ENCODE measurements around the gene LARGE2. TPM values are rescaled to one million over a fixed set of nuclear protein-coding genes. Genes with fewer than 3 reads are reported as not detected.

Gene LARGE2
- polyA plus RNA-seq, 1 donor from 2014 or later, result not detected

GRCh38 chr11:45934580-45935318 lies 12.3 kb downstream of the LARGE2 start:
- TF ChIP-seq TAF1 (IDR thresholded peaks at IDR 0.05; ENCODE audit: low read depth) (no peak), POLR2AphosphoS5 (IDR thresholded peaks at IDR 0.05) (no peak), RAD21 (conservative IDR thresholded peaks at IDR 0.05) (no peak), EZH2 (IDR thresholded peaks at IDR 0.05; ENCODE audit: borderline replicate concordance, insufficient read depth, low read length, poor library complexity, severe bottlenecking) (no peak), EP300 (conservative IDR thresholded peaks at IDR 0.05; ENCODE audit: poor library complexity, severe bottlenecking) (no peak)
- Histone ChIP-seq H3K9me3 (ENCODE audit: low read length) (no peaks in the 10 kb centered on the region), H3K9ac (ENCODE audit: low read length) (no peak overlapping the region), H3K79me2 (replicated peaks; ENCODE audit: insufficient read depth, low read length) (no peaks in the 10 kb centered on the region), H3K27ac (ENCODE audit: low read length) (no peak overlapping the region), H4K20me1 (ENCODE audit: insufficient read depth) (no peaks in the 10 kb centered on the region), H3F3A (ENCODE audit: insufficient read depth, low read length, poor library complexity, severe bottlenecking) (no peaks in the 10 kb centered on the region), H3K4me2 (ENCODE audit: low read length) (no peak overlapping the region), H3K9me2 (ENCODE audit: insufficient read depth, low read length) (no peaks in the 10 kb centered on the region), H3K4me3 (ENCODE audit: low read length) (no peak overlapping the region), H2AFZ (ENCODE audit: low read depth, low read length) (no peak overlapping the region), H3K36me3 (ENCODE audit: insufficient read depth, low read length) (peaks cover 11% of the 10 kb centered on the region), H3K27me3 (ENCODE audit: insufficient read depth, low read depth, low read length) (no peaks in the 10 kb centered on the region)

DNA sequence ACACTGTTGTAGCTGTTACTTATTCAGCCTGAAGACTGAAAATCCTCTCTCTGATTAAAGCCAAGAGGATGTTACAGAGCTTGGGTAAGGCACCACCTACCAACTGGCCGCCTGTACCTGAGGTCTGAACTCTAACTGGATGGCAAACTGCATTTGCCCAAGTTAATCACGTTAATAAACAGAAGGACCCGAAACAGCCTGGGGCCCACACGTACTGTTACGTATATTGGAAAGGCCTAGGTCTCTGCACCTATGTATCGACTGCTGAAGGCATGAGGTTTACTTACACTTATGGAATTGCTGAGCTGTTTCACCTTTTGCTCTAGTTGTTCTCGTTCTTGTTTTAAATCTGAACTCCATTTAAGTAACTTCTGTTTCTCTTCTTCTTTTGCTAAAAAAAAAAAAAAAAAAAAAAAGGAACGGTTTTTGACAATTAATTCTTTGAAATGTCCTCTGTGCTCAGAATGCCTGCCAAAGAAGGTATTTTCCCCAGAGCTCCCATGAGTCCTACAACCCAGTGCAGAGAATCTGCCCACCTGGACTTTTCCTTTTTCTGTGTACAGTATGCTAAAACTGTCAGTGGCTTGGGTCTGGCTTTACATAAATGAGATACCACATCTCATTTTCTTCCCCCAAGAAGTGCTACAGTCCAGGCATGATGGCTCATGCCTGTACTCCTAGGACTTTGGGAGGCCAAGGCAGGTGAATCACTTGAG lies 13.1 kb downstream of the LARGE2 start:
- no peak overlapping the region for H3K4me3 ChIP-seq (ENCODE audit: low read length)
- H4K20me1 ChIP-seq (ENCODE audit: insufficient read depth), result no peaks in the 10 kb centered on the region
- H3K36me3 ChIP-seq (ENCODE audit: insufficient read depth, low read length), result peaks cover 11% of the 10 kb centered on the region
- no peaks in the 10 kb centered on the region for H3K9me3 ChIP-seq (ENCODE audit: low read length)
- no peaks in the 10 kb centered on the region for H3F3A ChIP-seq (ENCODE audit: insufficient read depth, low read length, poor library complexity, severe bottlenecking)
- H3K27ac ChIP-seq (ENCODE audit: low read length), result no peak overlapping the region
- no peak overlapping the region for H3K4me2 ChIP-seq (ENCODE audit: low read length)
- H3K79me2 ChIP-seq (replicated peaks; ENCODE audit: insufficient read depth, low read length), result no peaks in the 10 kb centered on the region
- H2AFZ ChIP-seq (ENCODE audit: low read depth, low read length), result no peak overlapping the region
- TF ChIP-seq, protein P1, sequence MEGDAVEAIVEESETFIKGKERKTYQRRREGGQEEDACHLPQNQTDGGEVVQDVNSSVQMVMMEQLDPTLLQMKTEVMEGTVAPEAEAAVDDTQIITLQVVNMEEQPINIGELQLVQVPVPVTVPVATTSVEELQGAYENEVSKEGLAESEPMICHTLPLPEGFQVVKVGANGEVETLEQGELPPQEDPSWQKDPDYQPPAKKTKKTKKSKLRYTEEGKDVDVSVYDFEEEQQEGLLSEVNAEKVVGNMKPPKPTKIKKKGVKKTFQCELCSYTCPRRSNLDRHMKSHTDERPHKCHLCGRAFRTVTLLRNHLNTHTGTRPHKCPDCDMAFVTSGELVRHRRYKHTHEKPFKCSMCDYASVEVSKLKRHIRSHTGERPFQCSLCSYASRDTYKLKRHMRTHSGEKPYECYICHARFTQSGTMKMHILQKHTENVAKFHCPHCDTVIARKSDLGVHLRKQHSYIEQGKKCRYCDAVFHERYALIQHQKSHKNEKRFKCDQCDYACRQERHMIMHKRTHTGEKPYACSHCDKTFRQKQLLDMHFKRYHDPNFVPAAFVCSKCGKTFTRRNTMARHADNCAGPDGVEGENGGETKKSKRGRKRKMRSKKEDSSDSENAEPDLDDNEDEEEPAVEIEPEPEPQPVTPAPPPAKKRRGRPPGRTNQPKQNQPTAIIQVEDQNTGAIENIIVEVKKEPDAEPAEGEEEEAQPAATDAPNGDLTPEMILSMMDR (IDR thresholded peaks at IDR 0.05; ENCODE audit: poor library complexity, severe bottlenecking), result no peak
- TF ChIP-seq EP300 (conservative IDR thresholded peaks at IDR 0.05; ENCODE audit: poor library complexity, severe bottlenecking) (no peak), SMC3 (conservative IDR thresholded peaks at IDR 0.05; ENCODE audit: poor library complexity) (no peak), MXI1 (conservative IDR thresholded peaks at IDR 0.05; ENCODE audit: poor library complexity, severe bottlenecking) (no peak), POLR2AphosphoS5 (IDR thresholded peaks at IDR 0.05) (no peak), REST (IDR thresholded peaks at IDR 0.05; ENCODE audit: borderline replicate concordance) (no peak), RAD21 (conservative IDR thresholded peaks at IDR 0.05) (no peak), EZH2 (IDR thresholded peaks at IDR 0.05; ENCODE audit: borderline replicate concordance, insufficient read depth, low read length, poor library complexity, severe bottlenecking) (no peak), TAF1 (IDR thresholded peaks at IDR 0.05; ENCODE audit: low read depth) (no peak)
- H3K27me3 ChIP-seq (ENCODE audit: insufficient read depth, low read depth, low read length), result no peaks in the 10 kb centered on the region
- no peaks in the 10 kb centered on the region for H3K9me2 ChIP-seq (ENCODE audit: insufficient read depth, low read length)
- H3K9ac ChIP-seq (ENCODE audit: low read length), result no peak overlapping the region

Measured in neural cell (in vitro differentiated cells).